Measurements from ENCODE around the gene CENPF. TPM values are rescaled to one million over a fixed set of nuclear protein-coding genes. Genes with fewer than 3 reads are reported as not detected.
A peak's percentile ranks its signal among the peaks of the same experiment; 100 is the strongest.

Gene CENPF
- total RNA-seq, 1 donor from 2014 or later, result 254 TPM

DNA sequence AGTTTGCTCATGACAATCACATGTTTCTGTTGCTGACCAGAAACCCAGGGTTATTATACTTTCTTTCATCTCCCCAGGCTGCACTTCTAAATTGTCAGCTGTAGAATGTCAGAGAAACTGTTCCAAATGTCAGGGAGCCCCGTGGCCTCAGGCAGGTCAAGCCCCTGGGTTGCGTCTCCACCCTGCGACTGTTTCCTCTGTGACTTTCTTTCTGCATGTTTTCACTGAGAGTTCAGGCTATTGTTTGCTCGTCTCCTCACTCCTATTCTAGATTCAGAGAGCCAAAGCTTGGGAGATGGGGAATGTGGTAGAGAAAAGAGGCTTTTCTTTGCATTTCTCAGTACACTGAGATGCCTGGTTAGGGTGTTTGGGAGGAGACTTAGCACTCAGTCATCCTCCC lies 97.4 kb downstream of the CENPF start:
- no peak overlapping the region for H3K9ac ChIP-seq
- TF ChIP-seq EZH2 (IDR thresholded peaks at IDR 0.05) (no peak), EZH2phosphoT487 (IDR thresholded peaks at IDR 0.05) (no peak), CTCF (IDR thresholded peaks at IDR 0.05) (no peak)
- H3K4me1 ChIP-seq, result no peaks in the 10 kb centered on the region
- H3K9me3 ChIP-seq (ENCODE audit: low read depth), result no peaks in the 10 kb centered on the region
- Mint-ChIP-seq H3K4me3 (no peak overlapping the region), H3K4me1 (peaks cover 10% of the 10 kb centered on the region), H3K36me3 (no peaks in the 10 kb centered on the region), H3K27ac (no peak overlapping the region), H3K27me3 (ENCODE audit: insufficient read depth, low read depth) (peaks cover 7% of the 10 kb centered on the region), H3K9me3 (peaks cover 32% of the 10 kb centered on the region)
- H3F3A ChIP-seq (ENCODE audit: low read depth), result peaks cover 8% of the 10 kb centered on the region
- H3K27me3 ChIP-seq, result no peaks in the 10 kb centered on the region
- DNase-seq (ENCODE audit: low spot score), result peak; percentile 34
- no peaks in the 10 kb centered on the region for H3K36me3 ChIP-seq
- H3K4me2 ChIP-seq, result no peak overlapping the region
- no peak overlapping the region for H3K4me3 ChIP-seq
- peak overlapping the region; percentile 7 for H3K27ac ChIP-seq
- H3K79me2 ChIP-seq (ENCODE audit: low read depth), result no peaks in the 10 kb centered on the region
- H4K20me1 ChIP-seq (ENCODE audit: low read depth), result no peaks in the 10 kb centered on the region
- peak overlapping the region; percentile 57 for H2AFZ ChIP-seq (replicated peaks)

GRCh38 chr1:214702556-214702955 lies 99.6 kb downstream of the CENPF start:
- Histone ChIP-seq H3K4me2 (no peak overlapping the region), H2AFZ (replicated peaks) (no peak overlapping the region), H4K20me1 (ENCODE audit: low read depth) (no peaks in the 10 kb centered on the region), H3K9me3 (ENCODE audit: low read depth) (no peaks in the 10 kb centered on the region), H3K9ac (no peak overlapping the region), H3F3A (ENCODE audit: low read depth) (peaks cover 8% of the 10 kb centered on the region), H3K4me1 (no peaks in the 10 kb centered on the region), H3K27me3 (no peaks in the 10 kb centered on the region), H3K79me2 (ENCODE audit: low read depth) (no peaks in the 10 kb centered on the region), H3K36me3 (no peaks in the 10 kb centered on the region), H3K27ac (no peak overlapping the region), H3K4me3 (no peak overlapping the region)
- Mint-ChIP-seq H3K27ac (no peak overlapping the region), H3K36me3 (no peaks in the 10 kb centered on the region), H3K4me1 (peaks cover 10% of the 10 kb centered on the region), H3K9me3 (peaks cover 29% of the 10 kb centered on the region), H3K4me3 (no peak overlapping the region), H3K27me3 (ENCODE audit: insufficient read depth, low read depth) (peaks cover 7% of the 10 kb centered on the region)
- no peak for DNase-seq (ENCODE audit: low spot score)
- TF ChIP-seq EZH2 (IDR thresholded peaks at IDR 0.05) (no peak), EZH2phosphoT487 (IDR thresholded peaks at IDR 0.05) (no peak), CTCF (IDR thresholded peaks at IDR 0.05) (no peak)

GRCh38 chr1:214707306-214708087 lies 104.5 kb downstream of the CENPF start:
- Histone ChIP-seq H3K4me3 (no peak overlapping the region), H3K27ac (no peak overlapping the region), H3K4me1 (no peaks in the 10 kb centered on the region), H4K20me1 (ENCODE audit: low read depth) (no peaks in the 10 kb centered on the region), H3K4me2 (no peak overlapping the region), H3K9me3 (ENCODE audit: low read depth) (no peaks in the 10 kb centered on the region), H3K27me3 (no peaks in the 10 kb centered on the region), H3K36me3 (no peaks in the 10 kb centered on the region), H3K9ac (no peak overlapping the region), H3F3A (ENCODE audit: low read depth) (no peaks in the 10 kb centered on the region), H2AFZ (replicated peaks) (no peak overlapping the region), H3K79me2 (ENCODE audit: low read depth) (no peaks in the 10 kb centered on the region)
- Mint-ChIP-seq H3K9me3 (peaks cover 22% of the 10 kb centered on the region), H3K36me3 (no peaks in the 10 kb centered on the region), H3K4me3 (no peak overlapping the region), H3K27ac (no peak overlapping the region), H3K4me1 (peaks cover 6% of the 10 kb centered on the region), H3K27me3 (ENCODE audit: insufficient read depth, low read depth) (peaks cover 2% of the 10 kb centered on the region)
- TF ChIP-seq EZH2 (IDR thresholded peaks at IDR 0.05), result no peak
- no peak for TF ChIP-seq EZH2phosphoT487 (IDR thresholded peaks at IDR 0.05)
- no peak for TF ChIP-seq CTCF (IDR thresholded peaks at IDR 0.05)
- DNase-seq (ENCODE audit: low spot score), result no peak
